CD4-positive, alpha-beta T cell treated with Interferon gamma for 1 hour (primary cell): ENCODE results near the gene TRIM5.
"Not testable (repeated sequence)": the region's sequence is repeated elsewhere in the genome, so short reads cannot be mapped to it uniquely, and the experiment has no call there.

Experiments used
- DNase-seq: peaks from one replicate; pipeline ENCODE4 v3.0.0-alpha.2; 2020

Gene TRIM5, protein sequence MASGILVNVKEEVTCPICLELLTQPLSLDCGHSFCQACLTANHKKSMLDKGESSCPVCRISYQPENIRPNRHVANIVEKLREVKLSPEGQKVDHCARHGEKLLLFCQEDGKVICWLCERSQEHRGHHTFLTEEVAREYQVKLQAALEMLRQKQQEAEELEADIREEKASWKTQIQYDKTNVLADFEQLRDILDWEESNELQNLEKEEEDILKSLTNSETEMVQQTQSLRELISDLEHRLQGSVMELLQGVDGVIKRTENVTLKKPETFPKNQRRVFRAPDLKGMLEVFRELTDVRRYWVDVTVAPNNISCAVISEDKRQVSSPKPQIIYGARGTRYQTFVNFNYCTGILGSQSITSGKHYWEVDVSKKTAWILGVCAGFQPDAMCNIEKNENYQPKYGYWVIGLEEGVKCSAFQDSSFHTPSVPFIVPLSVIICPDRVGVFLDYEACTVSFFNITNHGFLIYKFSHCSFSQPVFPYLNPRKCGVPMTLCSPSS

GRCh38 chr11:5684646-5685362 lies at the start of gene TRIM5:
Gene TRIM5 (minus strand): TSS chr11:5685074. CDS start chr11:5680177, 4,897 bp downstream.
- peak; percentile 78 for DNase-seq

- no peak for DNase-seq
Measured at GRCh38 chr11:5727691-5728090, 42.8 kb upstream of the TRIM5 start.

GRCh38 chr11:5726351-5726750 lies 41.5 kb upstream of the TRIM5 start:
- DNase-seq, result no peak

DNA sequence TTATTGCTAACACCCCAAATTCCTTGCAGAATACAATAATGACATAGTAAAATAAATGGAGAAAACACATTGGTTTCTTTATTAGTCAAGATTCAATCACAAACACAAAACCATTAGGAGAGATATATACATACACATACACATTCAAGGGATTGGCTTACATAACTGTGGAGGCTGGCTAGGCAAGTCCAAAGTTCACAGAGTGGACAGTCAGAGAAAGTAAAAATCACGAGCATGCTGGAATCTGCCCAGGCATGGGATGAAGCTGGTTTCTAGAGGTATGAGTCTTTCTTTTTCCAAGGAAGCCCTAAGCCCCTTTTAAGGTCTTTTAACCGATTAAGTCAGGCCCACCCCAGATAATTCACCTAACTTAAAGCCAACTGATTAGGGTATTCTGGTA lies 37.7 kb upstream of the TRIM5 start:
- no peak for DNase-seq

DNA sequence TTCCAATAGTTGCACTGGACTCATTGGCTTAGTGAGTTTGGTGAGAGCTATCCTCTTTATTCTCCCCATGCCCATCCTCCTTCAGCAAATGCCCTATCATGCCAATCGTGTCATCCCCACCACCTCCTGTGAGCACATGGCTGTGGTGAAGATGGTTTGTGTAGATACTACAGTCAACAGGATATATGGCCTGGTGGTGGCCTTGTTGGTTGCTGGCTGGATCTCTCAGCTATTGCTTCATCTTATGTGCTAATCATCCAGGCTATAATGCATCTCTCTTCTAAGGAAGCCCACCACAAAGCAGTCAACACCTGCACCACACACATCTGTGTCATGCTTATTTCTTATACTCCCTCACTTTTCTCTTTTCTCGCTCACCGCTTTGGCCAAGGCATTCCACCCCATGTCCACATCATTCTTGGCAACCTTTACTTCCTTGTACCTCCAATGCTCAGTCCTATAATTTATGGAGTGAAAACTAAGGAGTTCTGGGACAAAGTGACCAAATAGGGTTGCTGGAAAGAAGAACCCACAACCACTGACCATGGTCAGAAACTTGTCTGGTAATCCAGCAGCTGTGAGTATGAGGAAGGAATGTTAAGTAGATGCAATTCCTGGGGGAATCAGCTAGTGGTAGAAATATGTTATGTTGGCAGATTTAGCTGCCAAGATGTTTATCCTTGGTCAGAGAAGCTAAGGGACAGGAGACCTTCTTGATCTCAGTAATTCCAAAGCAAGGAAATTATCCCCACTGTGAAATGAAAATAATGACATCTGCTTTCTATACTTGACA lies 35.0 kb upstream of the TRIM5 start:
- DNase-seq, result no peak

DNA sequence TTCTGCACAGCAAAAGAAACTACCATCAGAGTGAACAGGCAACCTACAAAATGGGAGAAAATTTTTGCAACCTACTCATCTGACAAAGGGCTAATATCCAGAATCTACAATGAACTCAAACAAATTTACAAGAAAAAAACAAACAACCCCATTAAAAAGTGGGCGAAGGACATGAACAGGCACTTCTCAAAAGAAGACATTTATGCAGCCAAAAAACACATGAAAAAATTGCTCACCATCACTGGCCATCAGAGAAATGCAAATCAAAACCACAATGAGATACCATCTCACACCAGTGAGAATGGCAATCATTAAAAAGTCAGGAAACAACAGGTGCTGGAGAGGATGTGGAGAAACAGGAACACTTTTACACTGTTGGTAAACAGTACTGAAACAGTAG lies 31.6 kb upstream of the TRIM5 start:
- DNase-seq, result not testable (repeated sequence)

DNA sequence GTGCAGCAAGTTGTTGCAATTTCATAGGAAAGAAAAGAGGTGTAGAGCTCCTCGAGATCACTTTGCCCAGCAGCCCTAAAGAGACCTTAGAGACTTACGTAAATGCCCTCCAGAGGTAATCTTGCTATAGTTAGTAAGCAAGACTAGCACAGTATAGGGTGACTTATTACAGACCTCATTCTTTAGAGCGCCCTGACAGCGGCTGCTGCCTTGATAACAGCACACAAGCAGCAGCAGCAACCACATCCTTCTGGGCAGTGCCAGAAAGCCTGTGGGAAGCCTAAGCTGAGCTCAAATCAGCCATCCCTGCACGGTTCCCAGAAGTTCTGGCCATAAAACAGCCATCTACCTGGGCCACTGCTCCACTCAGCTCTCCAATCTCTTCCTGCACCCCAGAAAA lies 28.8 kb upstream of the TRIM5 start:
- no peak for DNase-seq

DNA sequence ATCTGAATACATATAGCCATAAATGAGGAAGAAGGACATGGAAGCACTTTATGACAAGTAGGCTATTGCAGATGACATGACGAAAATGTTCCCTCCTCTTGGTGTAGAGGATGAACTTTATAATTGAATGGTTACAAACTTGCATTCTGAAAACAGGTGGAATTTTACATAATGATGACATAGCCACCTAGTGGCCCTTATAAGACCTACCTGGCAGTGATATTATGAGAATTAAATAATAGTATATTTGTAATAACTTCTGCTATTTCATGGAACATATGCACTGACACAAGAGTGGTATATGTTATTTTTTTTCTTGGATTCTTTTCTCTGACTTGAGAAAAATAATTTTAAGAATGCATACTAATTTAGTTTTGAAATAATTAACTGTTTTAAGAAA lies 27.6 kb upstream of the TRIM5 start:
- no peak for DNase-seq

DNA sequence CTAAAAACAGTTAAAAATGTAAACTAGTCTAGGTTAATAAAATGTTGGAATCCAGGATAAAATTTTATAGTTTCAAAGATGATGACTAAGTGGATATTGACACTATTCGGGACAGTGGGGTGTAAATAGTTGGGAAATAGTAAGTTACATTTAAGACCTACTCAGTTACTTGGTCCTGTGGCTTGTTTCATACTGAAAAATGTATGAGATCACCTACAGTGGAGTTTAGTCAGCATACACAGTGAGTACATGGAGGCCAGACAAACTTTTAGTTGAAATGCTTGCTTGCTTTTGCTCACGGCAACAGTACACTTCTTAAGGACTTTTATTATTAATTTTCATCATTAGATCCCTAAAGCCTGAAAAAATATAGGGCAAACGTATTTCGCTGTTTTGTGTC lies 20.8 kb upstream of the TRIM5 start:
- DNase-seq, result no peak

DNA sequence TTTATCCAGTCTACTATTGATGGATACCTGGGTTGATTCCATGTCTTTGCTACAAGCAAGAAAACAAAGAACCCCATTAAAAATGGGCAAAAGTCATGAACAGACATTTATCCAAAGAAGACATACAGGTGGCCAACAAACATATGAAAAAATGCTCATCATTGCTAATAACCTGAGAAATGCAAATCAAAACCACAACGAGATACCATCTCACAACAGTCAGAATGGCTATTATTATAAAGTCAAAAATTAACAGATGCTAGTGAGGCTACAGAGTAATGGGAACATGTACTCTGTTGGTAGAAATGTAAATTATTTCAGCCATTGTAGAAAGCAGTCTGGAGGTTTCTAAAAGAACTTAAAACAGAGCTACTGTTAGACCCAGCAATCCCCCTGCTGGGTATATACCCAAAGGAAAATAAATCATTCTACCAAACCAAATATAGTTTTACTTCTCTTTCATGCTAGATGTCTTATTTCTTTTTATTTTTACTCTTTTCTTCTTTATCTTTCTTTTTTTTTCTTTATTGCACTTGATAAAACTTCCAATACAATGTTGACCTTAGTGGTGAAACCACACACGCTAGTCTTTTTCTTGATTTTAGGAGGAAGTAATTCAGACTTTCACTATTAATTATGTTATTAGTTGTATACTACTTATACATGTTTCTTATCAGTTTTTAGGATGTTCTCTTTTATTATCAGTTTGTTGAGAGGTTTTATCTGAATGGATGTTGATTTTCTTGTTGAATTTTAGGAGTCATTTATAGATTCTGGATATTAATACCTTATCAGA lies 19.1 kb upstream of the TRIM5 start:
- DNase-seq, result no peak

DNA sequence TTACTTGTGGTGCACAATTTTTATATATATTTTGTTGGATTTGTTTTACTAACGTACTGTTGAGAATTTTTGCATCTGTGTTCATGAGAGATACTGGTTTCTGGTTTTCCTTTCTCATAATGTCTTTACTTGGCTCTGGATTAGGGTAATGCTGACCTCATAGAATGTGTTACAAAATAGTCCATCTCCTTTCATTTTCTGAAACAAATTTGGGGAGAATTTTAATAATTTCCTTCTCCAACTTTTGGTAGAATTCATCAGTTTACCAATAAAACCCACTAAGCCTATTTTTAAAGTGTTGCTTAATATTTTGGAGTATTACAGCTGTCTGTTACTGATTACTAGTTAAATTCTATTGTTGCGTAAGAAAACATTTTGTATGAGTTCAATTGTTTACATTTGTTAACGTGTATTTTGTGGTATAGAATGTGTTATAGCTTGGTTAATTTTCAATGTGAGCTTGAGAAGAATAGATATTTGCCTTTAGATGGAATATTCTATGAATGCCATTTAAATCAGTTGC lies 16.2 kb upstream of the TRIM5 start:
- DNase-seq, result no peak

DNA sequence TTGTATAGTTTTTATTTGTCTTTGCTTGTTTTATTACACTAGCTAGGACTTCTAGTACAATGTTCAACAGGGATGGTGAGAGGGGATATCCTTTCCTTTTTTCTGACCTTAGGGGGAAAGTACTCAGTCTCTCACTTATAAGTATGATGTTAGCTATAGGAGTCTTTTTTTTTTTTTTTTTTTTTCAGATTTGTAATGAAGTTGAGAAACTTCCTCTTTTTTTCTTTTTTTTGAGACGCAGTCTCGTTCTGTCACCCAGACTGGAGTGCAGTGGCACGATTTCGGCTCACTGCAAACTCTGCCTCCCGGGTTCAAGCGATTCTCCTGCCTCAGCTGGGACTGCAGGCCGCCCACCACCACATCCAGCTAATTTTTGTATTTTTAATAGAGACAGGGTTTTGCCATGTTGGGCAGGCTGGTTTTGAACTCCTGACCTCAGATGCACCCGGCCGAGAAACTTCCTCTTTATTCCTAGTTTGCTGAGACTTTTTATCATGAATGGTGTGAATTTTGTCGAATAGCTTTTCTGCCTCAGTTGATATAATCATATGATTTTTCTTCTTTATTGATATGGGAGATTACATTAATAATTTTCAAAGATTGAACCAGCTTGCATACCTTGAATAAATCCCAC lies 15.7 kb upstream of the TRIM5 start:
- DNase-seq, result no peak

GRCh38 chr11:5698281-5698680 lies 13.4 kb upstream of the TRIM5 start:
- no peak for DNase-seq

DNA sequence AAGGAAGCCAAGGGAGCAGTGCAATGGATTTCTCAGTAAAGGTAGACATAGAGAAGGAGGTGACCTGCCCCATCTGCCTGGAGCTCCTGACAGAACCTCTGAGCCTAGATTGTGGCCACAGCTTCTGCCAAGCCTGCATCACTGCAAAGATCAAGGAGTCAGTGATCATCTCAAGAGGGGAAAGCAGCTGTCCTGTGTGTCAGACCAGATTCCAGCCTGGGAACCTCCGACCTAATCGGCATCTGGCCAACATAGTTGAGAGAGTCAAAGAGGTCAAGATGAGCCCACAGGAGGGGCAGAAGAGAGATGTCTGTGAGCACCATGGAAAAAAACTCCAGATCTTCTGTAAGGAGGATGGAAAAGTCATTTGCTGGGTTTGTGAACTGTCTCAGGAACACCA lies 11.3 kb upstream of the TRIM5 start:
- no peak for DNase-seq

DNA sequence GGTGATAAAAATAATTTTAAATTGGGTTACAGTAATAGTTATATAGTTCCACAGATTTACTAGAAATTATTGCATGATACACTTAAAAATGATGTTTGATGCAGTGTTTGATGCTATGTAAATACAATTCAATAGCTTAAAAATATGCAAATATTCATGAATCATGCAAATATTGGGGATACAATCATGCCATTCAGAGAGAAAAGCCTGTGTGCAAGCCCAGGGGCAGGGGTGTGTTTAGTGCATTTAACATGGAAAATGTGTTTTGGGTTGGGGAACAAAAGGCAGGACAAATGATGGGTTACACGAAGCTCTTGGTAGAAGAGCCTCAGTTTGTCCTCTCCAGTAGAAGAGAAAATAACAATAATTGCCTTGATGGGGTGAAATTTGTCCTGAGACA lies 10.7 kb upstream of the TRIM5 start:
- no peak for DNase-seq

DNA sequence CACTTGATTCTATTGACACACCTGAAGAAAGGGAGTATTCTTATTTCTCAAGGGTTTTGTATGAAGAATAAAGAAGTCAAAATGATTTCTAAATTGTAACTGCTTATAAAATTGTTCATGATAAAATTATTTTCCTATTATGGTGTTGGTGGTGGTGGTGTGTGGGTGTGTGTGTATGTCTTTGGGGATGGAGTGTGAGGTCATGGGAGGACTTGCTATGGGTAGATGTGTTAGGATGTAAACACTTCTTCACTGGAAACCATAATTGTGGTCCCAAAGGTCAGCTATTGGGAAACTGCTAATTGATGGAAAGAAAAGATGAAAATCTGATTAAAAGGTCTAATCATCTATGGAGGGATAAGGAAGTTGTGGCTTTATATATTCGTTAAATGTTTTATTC lies 9.8 kb upstream of the TRIM5 start:
- DNase-seq, result no peak

GRCh38 chr11:5691964-5692361 lies 7.1 kb upstream of the TRIM5 start:
- no peak for DNase-seq

DNA sequence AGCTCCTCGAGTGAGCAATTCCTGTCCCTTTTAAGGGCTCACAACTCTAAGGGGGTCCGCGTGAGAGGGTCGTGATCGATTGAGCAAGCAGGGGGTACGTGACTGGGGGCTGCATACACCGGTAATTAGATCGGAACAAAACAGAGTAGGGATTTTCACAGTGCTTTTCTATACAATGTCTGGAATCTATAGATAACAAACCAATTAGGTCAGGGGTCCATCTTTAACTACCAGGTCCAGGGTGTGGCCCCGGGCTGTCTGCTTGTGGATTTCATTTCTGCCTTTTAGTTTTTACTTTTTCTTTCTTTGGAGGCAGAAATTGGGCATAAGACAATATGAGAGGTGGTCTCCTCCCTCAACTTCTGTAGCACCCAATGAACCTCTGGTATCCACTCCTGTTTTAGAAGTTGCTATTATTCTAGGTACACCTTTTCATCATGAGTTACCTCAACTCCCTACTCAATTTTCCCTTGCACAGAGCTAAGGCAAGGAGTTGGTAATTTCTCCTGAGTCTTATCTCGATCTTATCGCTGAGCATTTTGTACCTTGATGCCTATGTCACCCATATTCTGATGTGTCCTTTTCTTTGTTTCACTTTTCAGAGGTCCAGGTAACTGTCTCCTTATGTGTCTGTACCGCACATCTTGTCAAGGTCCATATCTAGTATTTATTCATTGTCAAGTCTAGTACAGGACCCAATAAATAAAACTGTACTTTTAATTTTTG lies 6.5 kb upstream of the TRIM5 start:
- DNase-seq, result not testable (repeated sequence)

DNA sequence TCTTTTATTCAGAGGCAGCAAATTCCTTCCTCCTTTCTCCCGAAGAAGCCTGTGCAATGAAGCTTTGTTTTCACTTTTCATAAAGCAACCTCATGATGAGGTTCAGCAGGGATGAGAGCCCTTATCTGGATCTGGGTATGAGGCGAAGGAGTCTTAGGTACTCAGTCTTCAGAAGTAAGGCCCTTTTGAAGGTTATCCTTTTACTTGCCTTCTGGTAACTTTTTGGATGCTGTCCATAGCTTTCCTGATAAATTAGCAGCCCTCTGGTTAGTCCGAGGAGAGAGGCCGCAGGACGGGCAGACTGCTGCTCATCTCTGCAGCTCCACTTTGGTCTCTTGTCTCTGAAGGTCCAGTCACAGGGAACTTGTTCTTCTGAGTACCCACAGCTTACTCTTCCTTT lies 5.9 kb upstream of the TRIM5 start:
- DNase-seq, result no peak

GRCh38 chr11:5690216-5690615 lies 5.3 kb upstream of the TRIM5 start:
- peak; percentile 11 for DNase-seq

- peak; percentile 75 for DNase-seq
Measured at GRCh38 chr11:5689551-5689983, 4.7 kb upstream of the TRIM5 start, which contains the start of gene TRIM22. Gene TRIM22 (plus strand): TSS chr11:5689790. CDS start chr11:5696233, 6,443 bp downstream.
